Inflammatory macrophage treated with lipopolysaccharide for 1 hour (primary cell): ENCODE results near the gene RPL32.
"Not testable (repeated sequence)": the region's sequence is repeated elsewhere in the genome, so short reads cannot be mapped to it uniquely, and the experiment has no call there.

Source experiments
- DNase-seq, 2 donors: peaks; one replicate each; pipeline ENCODE4 v3.0.0-alpha.2; 2020 to 2022

The RPL32 gene

DNA sequence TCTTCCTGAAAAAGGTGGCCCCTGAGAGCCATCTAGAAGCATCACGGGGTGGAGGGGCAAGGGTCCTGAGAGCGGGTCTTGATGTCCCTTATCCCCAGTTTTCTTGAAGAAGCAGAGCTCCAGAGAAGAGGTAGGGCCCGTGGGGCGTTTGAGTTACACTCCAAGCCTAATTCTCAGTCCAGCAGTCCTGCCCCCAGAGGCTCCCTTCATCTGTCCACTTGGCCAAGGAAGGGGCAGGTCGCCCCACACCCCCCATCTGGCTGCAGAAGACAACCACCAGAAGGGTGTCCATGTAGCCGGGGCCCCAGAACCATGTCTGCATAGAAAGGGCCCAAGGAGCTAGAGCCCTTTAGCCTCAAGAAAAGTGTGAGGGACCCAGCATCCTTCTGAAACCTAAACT lies 25.5 kb upstream of the RPL32 start:
- no peak for DNase-seq

DNA sequence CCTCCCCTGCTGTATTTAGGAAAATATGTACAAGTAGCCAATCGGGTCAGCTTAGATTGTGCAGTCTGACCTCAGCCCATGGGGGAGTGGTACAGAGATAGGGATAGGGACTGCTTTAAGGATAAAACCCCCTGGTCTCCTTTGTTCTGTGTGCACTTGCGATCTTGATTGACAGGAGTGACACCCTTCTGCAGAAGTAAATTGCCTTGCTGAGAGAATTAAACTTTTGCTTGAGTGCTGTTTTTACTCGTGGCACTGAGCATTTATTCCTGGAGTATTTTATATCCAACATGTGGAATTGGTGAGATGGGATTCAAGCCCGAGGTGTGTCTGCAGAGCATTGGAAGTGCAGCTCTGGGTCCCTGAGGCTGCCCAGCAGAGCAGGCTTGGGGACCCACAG lies 23.9 kb upstream of the RPL32 start:
- DNase-seq = no peak

DNA sequence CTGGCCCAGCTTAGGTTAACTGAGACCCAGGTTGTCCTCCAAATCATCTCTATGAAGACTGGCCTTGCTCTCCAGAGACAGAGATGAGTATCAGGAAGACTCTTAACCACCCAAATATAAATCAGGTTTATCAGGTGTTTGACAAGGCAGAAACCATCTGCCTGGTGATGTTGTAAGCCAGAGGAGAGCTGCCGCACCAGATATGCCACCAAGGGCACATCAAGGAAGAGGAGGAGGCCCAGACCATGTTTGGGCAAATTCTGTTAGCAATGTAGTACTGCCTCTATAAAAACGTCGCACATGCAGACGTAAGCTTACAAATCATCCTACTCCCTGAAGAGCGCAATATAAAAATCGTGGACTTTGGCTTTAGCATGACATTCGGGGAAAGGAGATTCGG lies 21.0 kb upstream of the RPL32 start:
- no peak for DNase-seq

DNA sequence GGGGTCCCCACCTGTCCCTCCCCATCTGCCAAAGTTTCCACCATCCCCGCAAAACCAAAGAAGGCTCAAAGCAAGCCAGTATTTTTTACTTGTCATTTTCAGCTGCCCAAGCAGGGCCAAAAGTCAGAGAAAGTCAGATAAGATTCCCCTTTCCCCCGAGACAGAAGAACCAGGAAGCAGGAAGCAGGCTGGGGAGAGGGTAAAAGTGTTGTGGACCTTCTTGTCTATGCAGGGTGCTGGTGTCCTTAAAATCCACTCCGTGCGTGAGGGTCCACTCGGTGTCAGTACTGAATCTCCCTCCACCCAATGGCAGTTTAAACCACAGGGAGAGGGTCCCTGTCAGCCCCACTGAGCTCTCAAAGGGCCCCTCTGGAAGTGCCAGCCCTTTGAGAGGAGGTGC lies 20.2 kb upstream of the RPL32 start:
- no peak for DNase-seq

DNA sequence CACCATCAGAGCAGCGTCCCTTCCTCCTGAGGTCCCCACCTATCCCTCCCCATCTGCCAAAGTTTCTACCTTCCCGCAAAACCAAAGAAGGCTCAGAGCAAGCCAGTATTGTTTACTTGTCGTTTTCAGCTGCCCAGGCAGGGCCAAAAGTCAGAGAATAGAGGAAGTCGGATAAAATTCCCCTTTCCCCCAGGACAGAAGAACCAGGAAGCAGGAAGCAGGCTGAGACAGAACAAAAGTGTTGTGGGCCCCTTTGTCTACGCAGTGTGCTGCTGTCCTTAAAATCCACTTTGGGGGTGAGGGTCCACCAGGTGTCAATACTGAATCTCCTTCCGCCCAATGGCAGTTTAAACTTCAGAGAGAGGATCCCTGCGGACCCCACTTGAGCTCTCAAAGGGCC lies 18.5 kb upstream of the RPL32 start:
- DNase-seq = peak; percentile 20 to 55

DNA sequence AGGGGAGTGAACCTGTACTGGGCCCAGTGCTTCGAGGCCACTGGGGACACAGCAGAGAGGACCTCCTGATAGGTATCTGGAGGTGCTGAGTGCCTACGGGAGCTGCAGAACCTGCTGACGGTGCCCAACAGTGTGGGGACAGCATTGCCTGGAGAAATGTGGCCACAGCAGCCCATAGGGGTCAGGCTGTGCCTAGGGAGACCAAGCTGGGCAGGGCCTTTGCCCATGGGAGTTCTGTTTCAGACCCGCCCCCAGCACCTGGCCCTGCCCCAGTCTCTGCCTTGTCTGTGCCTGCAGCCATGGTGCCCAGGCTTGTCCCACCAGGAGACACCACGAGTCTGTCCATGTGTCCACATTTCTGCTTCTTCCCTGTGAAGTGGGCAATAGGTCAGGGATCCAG lies 15.3 kb upstream of the RPL32 start:
- DNase-seq = no peak

DNA sequence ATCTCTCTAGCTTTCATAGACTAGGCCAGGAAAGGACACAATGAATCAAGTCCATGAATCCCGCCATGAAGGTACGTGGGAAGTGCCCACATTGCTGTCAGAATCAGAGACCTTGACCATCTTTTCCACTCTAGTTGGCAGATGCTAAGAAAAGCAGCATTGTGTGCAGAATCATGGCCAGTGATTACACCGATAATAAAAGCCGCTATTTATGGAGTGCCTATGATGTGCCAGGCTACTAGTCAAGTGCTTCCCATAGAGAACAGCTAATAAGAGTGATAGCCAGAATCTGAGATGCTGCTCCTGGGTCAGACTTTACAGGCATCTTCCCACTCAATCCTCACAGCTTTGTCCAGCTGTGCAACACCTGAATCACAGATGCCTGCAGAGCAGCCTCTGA lies 13.2 kb upstream of the RPL32 start:
- no peak for DNase-seq

DNA sequence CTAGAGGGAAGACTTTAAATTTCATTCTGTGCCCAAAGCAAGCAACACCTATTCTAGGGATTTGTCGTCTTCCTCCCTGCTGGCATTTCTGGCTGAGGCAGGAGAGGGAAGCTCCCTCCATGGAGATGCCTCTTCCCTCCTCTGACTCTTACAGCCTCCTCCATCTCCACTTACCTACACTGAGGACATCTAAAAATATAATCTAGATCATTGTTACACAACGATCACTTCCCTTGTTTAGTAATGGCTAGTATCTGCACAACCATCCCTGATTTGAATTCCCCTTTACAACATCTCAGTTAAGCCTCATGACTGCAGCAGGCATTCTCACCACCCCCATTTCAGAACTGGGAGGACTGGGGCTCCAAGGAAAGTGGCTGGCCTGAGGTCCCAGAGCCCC lies 12.5 kb upstream of the RPL32 start:
- DNase-seq = peak; percentile 39 to 83

DNA sequence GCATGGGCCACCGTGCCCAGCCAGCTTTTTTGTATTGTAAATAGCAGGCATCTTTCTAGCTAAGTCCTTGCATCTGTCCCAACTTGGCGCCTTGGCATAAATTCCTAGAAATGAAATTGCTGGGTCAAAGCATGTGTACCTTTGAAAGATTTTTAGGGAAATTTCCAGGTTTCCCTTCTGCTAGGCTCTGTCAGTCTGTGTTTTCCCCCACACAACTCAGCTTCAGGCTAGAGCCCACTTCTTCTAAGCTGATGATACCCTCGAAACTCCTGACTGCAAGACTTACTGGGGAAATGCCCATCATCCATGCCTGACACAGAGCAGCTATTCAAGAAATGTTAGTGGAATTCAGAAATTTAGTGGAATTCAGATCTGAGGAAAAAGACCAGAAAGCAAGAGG lies 10.8 kb upstream of the RPL32 start:
- DNase-seq = peak; percentile 51 to 90

DNA sequence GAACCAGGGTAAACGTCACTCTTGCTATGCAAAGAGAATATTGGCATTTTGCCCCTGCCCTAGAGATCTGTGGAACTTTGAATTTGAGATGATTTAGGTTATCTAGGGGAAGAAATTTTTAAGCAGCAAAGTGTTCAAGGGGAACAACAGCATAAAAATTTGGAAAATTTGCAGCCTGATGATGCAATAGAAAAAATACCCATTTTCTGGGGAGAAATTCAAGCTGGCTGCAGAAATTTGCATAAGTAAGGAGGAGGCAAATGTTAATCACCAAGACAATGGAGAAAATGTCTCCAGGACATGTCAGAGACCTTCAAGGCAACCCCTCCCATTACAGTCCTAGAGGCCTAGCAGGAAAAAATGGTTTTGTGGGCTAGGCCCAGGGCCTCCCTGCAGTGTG lies 4.4 kb upstream of the RPL32 start:
- DNase-seq = peak; percentile 74 to 81

DNA sequence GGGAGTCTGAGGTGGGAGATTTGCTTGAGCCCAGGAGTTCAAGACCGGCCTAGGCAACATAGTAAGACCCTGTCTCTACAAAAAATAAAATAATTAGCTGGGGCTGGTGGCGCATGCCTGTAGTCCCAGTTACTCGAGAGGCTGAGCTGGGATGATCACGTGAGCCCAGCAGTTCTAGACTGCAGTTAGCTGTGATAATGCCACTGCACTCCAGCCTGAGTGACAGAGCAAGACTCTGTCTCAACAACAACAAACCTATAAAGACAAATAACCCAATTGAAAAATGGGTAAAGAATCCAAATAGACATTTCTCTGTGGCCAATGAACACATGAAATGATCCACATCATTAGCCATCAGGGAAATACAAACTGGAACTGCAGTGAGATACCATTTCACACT lies 1.1 kb upstream of the RPL32 start:
- DNase-seq = no peak

DNA sequence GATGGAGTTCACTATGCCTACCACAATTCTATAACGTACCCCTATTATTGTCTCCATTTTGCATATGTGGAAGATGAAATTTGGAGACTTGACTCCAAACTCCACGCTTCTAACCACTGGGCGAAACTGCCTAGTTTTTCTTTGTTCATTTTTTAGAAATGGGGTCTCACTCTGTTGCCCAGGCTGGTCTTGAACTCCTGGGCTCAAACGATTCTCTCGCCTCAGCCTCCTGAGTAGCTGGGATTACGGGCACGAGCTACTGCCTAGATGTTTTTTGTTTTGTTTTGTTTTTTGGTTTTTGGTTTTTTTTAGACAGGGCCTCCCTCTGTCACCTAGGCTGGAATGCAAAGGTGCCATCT lies 584 bp upstream of the RPL32 start:
- no peak for DNase-seq

DNA sequence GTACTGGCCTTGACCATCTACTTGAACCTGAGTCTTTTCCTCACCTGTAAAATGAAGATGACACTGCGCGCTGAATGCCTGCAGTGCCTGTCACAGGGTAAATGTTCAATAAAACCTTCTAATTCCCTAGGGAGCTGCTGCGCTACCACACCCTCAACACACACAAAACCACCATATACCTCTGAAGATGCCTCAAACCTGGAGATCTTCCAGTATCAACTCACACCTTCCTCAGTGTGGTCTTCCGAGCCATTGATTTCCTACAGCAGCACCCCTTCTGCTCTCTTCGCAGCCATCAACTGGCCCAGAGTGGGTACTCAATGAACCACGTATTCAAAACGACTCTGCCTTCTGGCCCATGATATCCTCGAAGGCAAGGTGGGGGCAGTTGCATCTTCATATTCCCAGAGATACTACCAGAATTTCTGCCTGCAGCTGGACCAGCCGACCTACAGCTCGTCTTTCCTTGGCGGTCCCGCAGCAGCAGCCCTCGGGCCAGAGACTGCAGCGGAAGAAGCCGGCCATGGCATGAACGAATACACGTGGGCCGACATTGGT lies 695 bp downstream of the RPL32 start:
- DNase-seq = peak in 1 of 2 donors; percentile 20

DNA sequence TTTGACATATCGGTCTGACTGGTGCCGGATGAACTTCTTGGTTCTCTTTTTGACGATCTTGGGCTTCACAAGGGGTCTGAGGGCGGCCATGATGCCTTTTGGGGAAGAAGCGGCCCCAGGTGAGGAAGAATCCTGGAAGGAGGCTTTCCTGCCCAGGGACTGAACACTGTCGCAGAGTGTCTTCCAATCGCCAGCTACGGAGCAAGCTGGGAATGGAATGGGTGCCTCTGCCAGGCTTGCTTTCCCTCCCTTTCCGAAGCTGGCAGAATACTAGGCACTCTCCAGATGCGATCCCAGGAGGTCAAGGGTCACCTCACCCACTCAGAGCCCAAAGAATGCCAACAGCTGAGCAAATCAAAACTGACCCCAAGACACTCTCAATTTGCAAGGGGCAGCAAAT lies 1.2 kb downstream of the RPL32 start:
- not testable (repeated sequence) for DNase-seq

DNA sequence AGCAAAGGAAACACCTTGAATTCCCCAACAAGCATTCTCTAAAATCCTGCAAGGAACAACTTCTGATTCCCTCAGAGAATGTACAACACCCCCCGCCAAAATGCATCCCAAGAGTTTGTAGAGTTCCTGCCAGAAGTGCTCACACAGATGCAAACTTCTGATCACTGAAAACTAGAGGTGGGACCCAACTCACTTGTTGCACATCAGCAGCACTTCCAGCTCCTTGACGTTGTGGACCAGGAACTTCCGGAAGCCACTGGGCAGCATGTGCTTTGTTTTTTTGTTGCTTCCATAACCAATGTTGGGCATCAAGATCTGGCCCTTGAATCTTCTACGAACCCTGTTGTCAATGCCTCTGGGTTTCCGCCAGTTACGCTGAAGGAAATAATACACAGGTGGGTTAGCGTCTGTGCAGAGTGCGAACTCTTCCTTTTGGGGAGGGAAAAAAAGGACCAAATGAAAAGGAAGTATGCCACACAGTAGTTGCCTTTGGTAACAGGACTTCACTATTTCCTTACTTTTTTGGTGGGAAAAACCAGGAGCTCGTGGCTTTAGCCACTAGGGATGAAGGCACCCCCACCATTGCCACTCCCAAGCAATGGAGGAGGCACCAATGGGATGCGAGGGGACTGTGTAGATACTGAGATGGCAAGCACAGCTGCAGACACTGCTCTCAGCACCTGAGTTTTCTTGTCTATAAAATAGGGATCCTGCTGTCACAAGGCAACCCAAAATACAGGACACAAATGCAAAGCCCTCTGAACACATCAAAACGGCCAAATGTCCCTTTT lies 2.0 kb downstream of the RPL32 start:
- DNase-seq = no peak

DNA sequence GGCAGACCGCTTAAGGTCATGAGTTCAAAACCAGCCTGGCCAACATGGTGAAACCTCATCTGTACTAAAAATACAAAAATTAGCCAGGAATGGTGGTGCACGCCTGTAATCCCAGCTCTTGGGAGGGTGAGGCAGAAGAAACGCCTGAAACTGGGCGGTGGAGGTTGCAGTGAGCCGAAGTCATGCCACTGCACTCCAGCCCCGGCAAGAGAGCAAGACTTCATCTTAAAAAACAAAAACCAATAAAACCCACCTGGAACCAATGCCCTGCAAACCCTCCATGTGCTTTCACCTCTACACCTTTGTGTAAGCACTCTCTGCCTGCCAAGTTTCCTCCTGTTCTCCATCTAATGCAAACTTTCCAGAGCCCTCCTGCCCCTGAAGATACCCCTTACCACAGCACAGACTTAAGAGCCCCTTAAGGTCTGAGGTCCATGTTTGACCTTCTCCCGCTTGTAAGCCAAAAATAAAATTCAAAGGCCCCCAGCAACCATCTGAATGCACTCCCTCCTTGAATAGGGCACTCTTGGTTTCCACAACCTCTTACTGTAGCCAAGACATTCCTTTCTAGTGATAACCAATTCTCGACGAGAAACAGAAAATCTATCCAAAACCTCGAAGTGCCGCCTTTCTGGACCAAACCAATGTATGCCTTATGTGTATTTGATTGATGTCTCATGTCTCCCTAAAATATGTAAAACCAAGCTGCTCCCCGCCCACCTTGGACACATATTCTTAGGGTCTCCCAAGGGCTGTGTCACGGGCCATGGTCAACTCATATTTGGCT lies 3.0 kb downstream of the RPL32 start:
- DNase-seq = no peak

DNA sequence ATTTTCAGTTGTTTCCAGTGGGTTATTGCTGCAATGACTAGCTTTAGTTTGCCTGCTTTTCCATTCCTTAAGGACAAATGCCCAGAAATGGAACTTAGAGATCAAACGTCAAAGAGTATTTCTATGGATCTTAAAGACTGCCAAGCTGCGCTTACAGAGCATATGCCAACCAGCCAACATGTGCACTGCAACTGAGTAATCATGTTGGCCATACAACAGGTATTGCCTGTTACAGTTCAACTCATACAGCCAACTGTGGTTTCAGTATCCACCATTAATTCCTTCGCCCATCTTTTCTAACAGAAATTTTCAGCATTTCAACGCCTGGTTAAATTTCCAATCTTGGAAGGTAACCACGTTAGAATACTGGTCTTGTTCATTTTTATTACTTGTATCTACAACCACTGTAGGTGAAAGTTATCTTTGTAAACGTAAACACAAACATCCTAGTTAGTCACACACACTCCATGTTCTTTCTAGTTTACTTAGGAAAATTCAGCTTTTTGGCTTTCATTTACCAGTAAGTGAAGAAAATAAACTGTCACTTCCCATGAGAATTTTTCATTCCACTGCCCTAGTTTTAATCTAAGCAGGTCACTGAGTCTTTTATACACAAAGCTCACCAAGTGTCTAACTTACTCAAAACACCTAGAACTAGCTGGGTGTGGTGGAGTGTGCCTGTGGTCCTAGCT lies 3.9 kb downstream of the RPL32 start:
- DNase-seq = no peak

DNA sequence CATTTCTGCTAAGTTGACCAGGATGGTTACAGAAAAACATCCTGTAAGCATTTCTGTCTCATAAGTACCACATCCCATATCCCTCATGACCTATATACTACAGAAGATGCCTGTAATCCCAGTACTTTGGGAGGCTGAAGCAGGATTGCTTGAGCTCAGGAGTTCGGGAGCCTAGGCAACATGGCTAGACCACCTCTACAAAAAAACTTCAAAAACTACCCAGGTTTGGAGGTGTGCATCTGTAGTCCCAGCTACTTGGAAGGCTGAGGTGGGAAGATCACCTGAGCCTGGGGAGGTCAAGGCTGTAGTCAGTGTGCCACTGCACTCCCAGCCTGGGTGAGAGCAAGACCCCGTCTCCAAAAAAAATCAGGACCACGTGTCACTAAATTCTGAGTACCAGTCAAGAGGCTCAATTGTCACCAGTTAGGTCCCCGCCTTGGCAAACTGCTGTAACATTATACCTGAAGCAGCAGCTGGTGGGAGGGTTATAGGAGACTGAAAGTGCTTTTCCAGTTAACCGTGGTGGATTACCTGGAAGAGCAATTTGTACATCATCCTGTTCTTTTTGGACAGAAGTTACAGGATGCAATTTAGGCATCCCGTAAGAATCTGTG lies 6.2 kb downstream of the RPL32 start:
- DNase-seq = no peak

DNA sequence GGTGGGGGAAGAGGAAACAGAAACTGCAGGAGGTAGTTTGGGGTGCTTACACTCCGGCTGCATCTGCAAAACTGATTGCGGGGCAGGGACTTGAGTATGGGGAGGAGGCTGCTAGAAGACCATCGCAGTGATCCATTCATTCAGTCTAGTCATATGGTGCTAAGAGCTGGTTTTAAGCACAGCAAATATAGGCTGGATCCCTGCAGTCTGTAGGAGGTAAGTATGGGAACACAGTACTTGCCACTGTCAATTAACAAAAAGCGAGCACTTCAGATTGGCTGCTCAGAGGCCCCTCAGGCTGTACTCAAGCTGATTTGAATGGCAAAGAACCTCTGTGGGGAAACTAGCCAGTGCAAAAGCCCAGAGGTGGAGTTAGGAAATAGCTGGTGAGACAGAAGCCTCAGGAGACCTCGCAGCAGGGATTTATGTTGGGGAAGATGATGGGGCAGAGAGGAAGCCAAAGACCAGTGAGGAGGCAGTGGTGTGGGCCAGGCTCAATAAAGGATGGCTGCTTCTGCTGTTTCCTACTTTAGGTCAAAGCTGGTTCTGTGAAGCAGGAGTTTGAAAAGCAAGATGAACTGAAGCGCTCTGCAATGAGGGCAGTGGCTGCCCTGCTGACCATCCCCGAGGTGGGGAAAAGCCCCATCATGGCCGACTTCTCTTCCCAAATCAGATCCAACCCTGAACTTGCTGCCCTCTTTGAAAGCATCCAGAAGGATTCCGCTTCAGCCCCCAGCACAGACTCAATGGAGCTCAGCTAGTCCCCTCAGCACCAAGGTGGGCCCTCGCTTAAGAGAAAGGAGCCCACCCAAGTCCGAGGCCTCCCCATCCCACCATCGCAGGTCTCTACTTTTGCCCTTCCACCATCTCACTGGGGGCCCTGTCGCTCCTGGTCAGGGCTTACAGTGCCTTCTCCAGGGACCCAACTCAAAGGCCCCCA lies 7.9 kb downstream of the RPL32 start:
- DNase-seq = no peak

DNA sequence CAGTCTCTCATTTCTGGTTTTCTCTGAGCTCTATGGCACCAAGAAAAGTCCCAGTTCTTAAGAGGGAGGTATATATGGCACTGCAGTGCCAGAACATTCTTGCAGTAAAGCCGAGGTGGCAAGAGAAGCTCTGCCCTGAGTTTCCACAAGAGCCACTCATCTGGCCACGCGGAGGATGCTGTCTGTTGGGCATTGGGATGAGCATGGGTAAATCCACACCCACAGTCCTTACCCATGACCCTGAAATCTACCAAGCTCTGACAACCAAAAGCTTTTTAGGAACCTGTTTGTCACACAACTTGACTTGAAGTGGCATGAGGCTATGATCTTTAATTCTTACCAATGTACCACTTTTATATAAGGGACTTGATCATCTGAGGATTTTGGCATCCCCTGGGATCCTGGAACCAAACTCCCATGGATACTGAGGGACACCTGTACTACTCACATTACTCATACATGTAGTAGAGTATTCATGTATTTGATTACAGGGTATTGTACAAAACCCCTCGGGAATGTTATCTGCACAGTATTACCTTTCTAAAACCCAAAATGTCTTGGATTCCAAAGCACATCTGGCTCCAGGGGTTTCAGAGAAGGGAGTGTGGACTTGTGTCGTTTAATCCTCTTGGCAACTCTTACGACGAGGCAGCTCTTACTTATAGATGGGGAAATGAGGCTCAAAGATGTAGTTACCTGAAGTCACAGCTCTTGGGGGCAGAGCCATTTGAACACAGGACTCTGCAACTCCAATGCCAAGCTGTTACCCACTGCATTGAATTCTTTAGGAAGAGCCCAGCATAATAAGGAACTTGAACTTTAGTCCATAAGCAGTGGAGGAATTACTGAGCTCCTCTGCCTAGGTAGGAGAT lies 8.8 kb downstream of the RPL32 start:
- DNase-seq = no peak

DNA sequence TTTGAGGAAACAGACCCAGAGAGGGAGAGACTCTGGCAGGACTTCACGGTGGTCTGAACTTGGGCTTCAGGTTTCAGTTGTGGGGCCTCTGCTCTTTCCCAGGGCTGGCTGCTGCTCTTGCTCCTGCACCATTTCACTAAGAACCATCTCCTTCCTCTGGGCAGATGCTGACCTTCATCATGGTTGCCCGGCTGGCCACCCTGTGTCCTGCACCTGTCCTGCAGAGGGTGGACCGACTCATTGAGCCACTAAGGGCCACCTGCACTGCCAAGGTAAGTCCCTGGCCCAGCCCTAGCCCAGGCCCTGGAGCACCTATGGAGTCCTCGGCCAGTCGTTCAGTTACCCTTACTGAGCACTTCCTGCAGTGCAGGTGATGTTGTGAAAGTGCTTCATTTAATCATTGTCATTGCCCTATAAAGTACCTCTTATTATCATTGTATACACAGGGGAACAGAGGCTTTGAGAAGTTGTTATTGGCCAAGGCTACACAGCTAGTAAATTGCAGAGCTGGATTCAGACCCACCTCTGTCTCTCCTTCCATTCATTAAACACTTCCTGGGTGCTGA lies 10.0 kb downstream of the RPL32 start:
- DNase-seq = no peak
